ENCODE measurements around the gene LMBR1. TPM values are rescaled to one million over a fixed set of nuclear protein-coding genes. Genes with fewer than 3 reads are reported as not detected.

Gene LMBR1
- total and polyA plus RNA-seq, 2 of the 13 experiments (the other 11 are each of a cell fraction or from before 2014, with no cell fraction given): 20.9 to 39.6 TPM

DNA sequence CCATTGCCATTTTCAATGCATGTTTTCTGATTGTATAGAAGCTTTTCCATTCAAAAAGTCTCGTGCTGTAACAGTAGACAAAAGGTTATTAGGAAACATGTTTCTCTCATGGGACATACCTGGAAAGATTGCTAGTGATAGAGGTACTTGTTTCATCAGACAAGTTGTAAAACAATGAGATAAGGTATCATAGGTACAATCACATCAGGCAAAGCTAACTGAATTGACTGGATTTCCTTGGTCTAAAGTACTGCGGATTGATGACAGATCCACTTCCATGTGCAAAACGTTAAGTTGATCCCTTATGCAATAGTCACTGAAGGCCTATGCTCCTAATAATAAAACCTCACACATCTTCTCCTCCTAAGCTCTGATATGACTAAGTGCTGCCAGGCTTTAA, 258.9 kb downstream of the LMBR1 start (continued):
- TF ChIP-seq, protein P1, sequence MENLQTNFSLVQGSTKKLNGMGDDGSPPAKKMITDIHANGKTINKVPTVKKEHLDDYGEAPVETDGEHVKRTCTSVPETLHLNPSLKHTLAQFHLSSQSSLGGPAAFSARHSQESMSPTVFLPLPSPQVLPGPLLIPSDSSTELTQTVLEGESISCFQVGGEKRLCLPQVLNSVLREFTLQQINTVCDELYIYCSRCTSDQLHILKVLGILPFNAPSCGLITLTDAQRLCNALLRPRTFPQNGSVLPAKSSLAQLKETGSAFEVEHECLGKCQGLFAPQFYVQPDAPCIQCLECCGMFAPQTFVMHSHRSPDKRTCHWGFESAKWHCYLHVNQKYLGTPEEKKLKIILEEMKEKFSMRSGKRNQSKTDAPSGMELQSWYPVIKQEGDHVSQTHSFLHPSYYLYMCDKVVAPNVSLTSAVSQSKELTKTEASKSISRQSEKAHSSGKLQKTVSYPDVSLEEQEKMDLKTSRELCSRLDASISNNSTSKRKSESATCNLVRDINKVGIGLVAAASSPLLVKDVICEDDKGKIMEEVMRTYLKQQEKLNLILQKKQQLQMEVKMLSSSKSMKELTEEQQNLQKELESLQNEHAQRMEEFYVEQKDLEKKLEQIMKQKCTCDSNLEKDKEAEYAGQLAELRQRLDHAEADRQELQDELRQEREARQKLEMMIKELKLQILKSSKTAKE (CRISPR knock-in tag; IDR thresholded peaks at IDR 0.05; ENCODE audit: borderline replicate concordance): no peak
- TF ChIP-seq ZNF775 (CRISPR knock-in tag; IDR thresholded peaks at IDR 0.05; ENCODE audit: borderline replicate concordance): no peak
- TF ChIP-seq, protein P2, sequence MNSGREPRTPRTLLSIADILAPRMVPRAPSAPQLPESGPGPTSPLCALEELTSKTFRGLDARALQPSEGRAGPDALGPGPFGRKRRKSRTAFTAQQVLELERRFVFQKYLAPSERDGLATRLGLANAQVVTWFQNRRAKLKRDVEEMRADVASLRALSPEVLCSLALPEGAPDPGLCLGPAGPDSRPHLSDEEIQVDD (CRISPR knock-in tag; IDR thresholded peaks at IDR 0.05; ENCODE audit: borderline replicate concordance): no peak
- no peak for TF ChIP-seq ZNF883 (CRISPR knock-in tag; IDR thresholded peaks at IDR 0.05; ENCODE audit: not compliant biosample characterization)

DNA sequence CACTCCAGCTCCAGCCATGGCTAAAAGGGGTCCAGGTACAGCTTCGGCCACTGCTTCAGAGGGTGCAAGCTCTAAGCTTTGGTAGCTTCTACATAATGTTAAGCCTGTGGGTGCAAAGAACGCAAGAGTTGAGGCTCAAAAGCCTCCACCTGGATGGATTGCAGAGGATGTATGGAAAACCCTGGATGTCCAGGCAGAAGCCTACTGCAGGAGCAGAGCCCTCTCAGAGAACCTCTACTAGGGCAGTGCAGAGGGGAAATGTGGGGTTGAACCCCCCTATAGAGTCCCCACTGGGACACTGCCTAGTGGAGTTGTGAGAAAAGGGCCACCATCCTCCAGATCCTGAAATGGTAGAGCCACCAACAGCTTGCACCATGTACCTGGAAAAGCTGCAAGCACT, 263.1 kb downstream of the LMBR1 start:
- in situ Hi-C loops (cut with HindIII; ENCODE audit: extremely low pct_ligation_motif_present, low pct_unique_long_range_greater_than_20kb): loop anchor here (25.0 kb wide), 1 partner anchor 818 kb away; the partner anchor contains the start of gene SHH
- TF ChIP-seq CBX1 (IDR thresholded peaks at IDR 0.05; ENCODE audit: low read depth): no peak
- TF ChIP-seq ONECUT2 (CRISPR knock-in tag; IDR thresholded peaks at IDR 0.05): no peak
- no peak for TF ChIP-seq MTA1 (CRISPR knock-in tag; IDR thresholded peaks at IDR 0.05; ENCODE audit: borderline replicate concordance)
- TF ChIP-seq ZFP41 (CRISPR knock-in tag; IDR thresholded peaks at IDR 0.05; ENCODE audit: borderline replicate concordance): no peak
- TF ChIP-seq ZNF841 (CRISPR knock-in tag; IDR thresholded peaks at IDR 0.05; ENCODE audit: borderline replicate concordance): no peak
- no peak for TF ChIP-seq PRDM4 (CRISPR knock-in tag; IDR thresholded peaks at IDR 0.05; ENCODE audit: borderline replicate concordance)
- TF ChIP-seq LRRFIP1 (CRISPR knock-in tag; conservative IDR thresholded peaks at IDR 0.05): no peak
- no peak for TF ChIP-seq GFI1 (CRISPR knock-in tag; IDR thresholded peaks at IDR 0.05; ENCODE audit: borderline replicate concordance)
- no peak for TF ChIP-seq ZNF550 (CRISPR knock-in tag; IDR thresholded peaks at IDR 0.05; ENCODE audit: borderline replicate concordance)
- TF ChIP-seq ZNF660 (CRISPR knock-in tag; IDR thresholded peaks at IDR 0.05; ENCODE audit: borderline replicate concordance, low read depth): no peak
- TF ChIP-seq ZNF749 (CRISPR knock-in tag; IDR thresholded peaks at IDR 0.05; ENCODE audit: borderline replicate concordance): no peak
- TF ChIP-seq ZFP1 (CRISPR knock-in tag; IDR thresholded peaks at IDR 0.05): no peak

More for the DNA sequence above, 263.1 kb downstream of the LMBR1 start:
- H3K27me3 ChIP-seq (ENCODE audit: control insufficient read depth in 1 of 2, insufficient read depth in 2 of 2, low read length in 2 of 2): no peaks in the 10 kb centered on the region
- 32% methylated on average over 2 of the region's 2 CpGs for WGBS (ENCODE audit: low lambda C conversion rate)
- H3K79me2 ChIP-seq (ENCODE audit: insufficient read depth, low read length): no peaks in the 10 kb centered on the region
- ChIA-PET CTCF (ENCODE audit: low intra/inter-chr PET ratio, low total read pairs) (no interaction called here), POLR2A (no interaction called here)
- no peaks in the 10 kb centered on the region for H3K36me3 ChIP-seq (replicated peaks in 1 of 2; ENCODE audit: control insufficient read depth in 1 of 2, insufficient read depth in 2 of 2, low read length in 2 of 2)
- no peak overlapping the region for H3K9ac ChIP-seq (ENCODE audit: insufficient read depth, low read depth, low read length)
- FAIRE-seq (no peak), DNase-seq (ENCODE audit: low spot score) (no peak), ATAC-seq (no peak)
- intact Hi-C loops (cut with micrococcal nuclease; ENCODE audit: unreplicated experiment): no loop called here
- no TSS peak for BruUV-seq (replicated peaks)
- H2AFZ ChIP-seq (ENCODE audit: low read length): no peak overlapping the region
- peaks cover 15% of the 10 kb centered on the region for H3K4me1 ChIP-seq (ENCODE audit: insufficient read depth, low read length)
- H4K20me1 ChIP-seq (ENCODE audit: insufficient read depth, low read length): no peaks in the 10 kb centered on the region
- H3K4me2 ChIP-seq (ENCODE audit: low read depth, low read length): no peak overlapping the region
- H3K27ac ChIP-seq (ENCODE audit: extremely low read length, insufficient read depth, low read length): no peak overlapping the region
- H3K9me3 ChIP-seq (ENCODE audit: low read length): peaks cover 31% of the 10 kb centered on the region
- H3K4me3 ChIP-seq (replicated peaks in 1 of 3; ENCODE audit: insufficient read depth in 1 of 3, low read depth in 2 of 3, low read length in 3 of 3): no peak overlapping the region

All from HepG2 (cell line).